ENCODE data around the gene GABBR2. TPM values are rescaled to one million over a fixed set of nuclear protein-coding genes. Genes with fewer than 3 reads are reported as not detected.
A peak's percentile ranks its signal among the peaks of the same experiment; 100 is the strongest.

Gene GABBR2
- total RNA-seq, 1 experiment from 2014 or later: 0.33 TPM

GRCh38 chr9:98719055-98719454, 10.3 kb upstream of the GABBR2 start:
- intact Hi-C loops (cut with micrococcal nuclease; ENCODE audit: unreplicated experiment): no loop called here

DNA sequence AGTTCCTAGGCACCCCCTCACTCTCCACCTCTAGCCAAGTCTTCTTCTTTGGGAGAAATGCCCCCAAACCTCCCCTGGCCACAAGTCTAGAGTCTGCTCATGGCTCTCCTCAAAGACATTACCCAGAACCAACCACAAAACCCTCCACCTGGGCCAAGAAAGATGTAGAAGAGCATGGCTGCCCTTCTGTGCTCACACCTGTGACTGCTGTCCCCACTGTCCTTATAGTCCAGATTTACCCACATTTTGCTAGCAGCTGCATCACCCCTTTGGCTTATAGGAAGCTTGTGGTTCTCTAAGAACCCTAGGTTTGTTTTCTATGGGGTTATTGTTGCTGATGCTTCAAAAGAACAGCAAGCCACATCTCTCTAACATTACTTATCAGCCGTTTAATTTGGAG, 6.1 kb upstream of the GABBR2 start:
- H3K4me3 Mint-ChIP-seq (ENCODE audit: low read depth, unreplicated experiment): no peak overlapping the region
- CTCF ChIA-PET: no interaction called here
- no TSS peak for BruUV-seq (replicated peaks)
- H3K27ac Mint-ChIP-seq (ENCODE audit: unreplicated experiment): no peak overlapping the region
- H3K27me3 Mint-ChIP-seq (ENCODE audit: unreplicated experiment): peaks cover 69% of the 10 kb centered on the region
- H3K9me3 Mint-ChIP-seq (ENCODE audit: low read depth, unreplicated experiment): no peaks in the 10 kb centered on the region
- no peak for DNase-seq
- intact Hi-C loops (cut with micrococcal nuclease; ENCODE audit: unreplicated experiment): no loop called here
- no peak for TF ChIP-seq CTCF (IDR thresholded peaks at IDR 0.05; ENCODE audit: unreplicated experiment)
- no peaks in the 10 kb centered on the region for H3K4me1 Mint-ChIP-seq (ENCODE audit: low read depth, unreplicated experiment)
- no peaks in the 10 kb centered on the region for H3K36me3 Mint-ChIP-seq (ENCODE audit: insufficient read depth, unreplicated experiment)

More at GRCh38 chr9:98719055-98719454, 10.3 kb upstream of the GABBR2 start:
- Mint-ChIP-seq H3K27me3 (ENCODE audit: unreplicated experiment) (peaks cover 79% of the 10 kb centered on the region), H3K27ac (ENCODE audit: unreplicated experiment) (no peak overlapping the region), H3K36me3 (ENCODE audit: insufficient read depth, unreplicated experiment) (no peaks in the 10 kb centered on the region), H3K9me3 (ENCODE audit: low read depth, unreplicated experiment) (no peaks in the 10 kb centered on the region), H3K4me3 (ENCODE audit: low read depth, unreplicated experiment) (no peak overlapping the region), H3K4me1 (ENCODE audit: low read depth, unreplicated experiment) (no peaks in the 10 kb centered on the region)
- BruUV-seq (replicated peaks): no TSS peak
- no peak for DNase-seq
- CTCF ChIA-PET: no interaction called here
- TF ChIP-seq CTCF (IDR thresholded peaks at IDR 0.05; ENCODE audit: unreplicated experiment): no peak

- CTCF ChIA-PET: no interaction called here
Measured at GRCh38 chr9:98712987-98713386, 4.3 kb upstream of the GABBR2 start.

GRCh38 chr9:98709968-98710965, 1.5 kb upstream of the GABBR2 start:
- no peak for TF ChIP-seq CTCF (IDR thresholded peaks at IDR 0.05; ENCODE audit: unreplicated experiment)
- CTCF ChIA-PET: no interaction called here
- no peaks in the 10 kb centered on the region for H3K9me3 Mint-ChIP-seq (ENCODE audit: low read depth, unreplicated experiment)
- H3K36me3 Mint-ChIP-seq (ENCODE audit: insufficient read depth, unreplicated experiment): no peaks in the 10 kb centered on the region
- no peaks in the 10 kb centered on the region for H3K4me1 Mint-ChIP-seq (ENCODE audit: low read depth, unreplicated experiment)
- H3K4me3 Mint-ChIP-seq (ENCODE audit: low read depth, unreplicated experiment): peak overlapping the region; percentile 43
- H3K27ac Mint-ChIP-seq (ENCODE audit: unreplicated experiment): no peak overlapping the region
- no TSS peak for BruUV-seq (replicated peaks)
- intact Hi-C loops (cut with micrococcal nuclease; ENCODE audit: unreplicated experiment): loop anchor here (10.0 kb wide), 2 partner anchors 135 to 395 kb away; no protein-coding TSS in a partner anchor
- peak; percentile 10 for DNase-seq
- peaks cover 82% of the 10 kb centered on the region for H3K27me3 Mint-ChIP-seq (ENCODE audit: unreplicated experiment)

More at GRCh38 chr9:98712987-98713386, 4.3 kb upstream of the GABBR2 start:
- intact Hi-C loops (cut with micrococcal nuclease; ENCODE audit: unreplicated experiment): no loop called here
- no peak for DNase-seq
- Mint-ChIP-seq H3K27ac (ENCODE audit: unreplicated experiment) (no peak overlapping the region), H3K9me3 (ENCODE audit: low read depth, unreplicated experiment) (no peaks in the 10 kb centered on the region), H3K4me1 (ENCODE audit: low read depth, unreplicated experiment) (no peaks in the 10 kb centered on the region), H3K27me3 (ENCODE audit: unreplicated experiment) (peaks cover 80% of the 10 kb centered on the region), H3K4me3 (ENCODE audit: low read depth, unreplicated experiment) (no peak overlapping the region), H3K36me3 (ENCODE audit: insufficient read depth, unreplicated experiment) (no peaks in the 10 kb centered on the region)
- TF ChIP-seq CTCF (IDR thresholded peaks at IDR 0.05; ENCODE audit: unreplicated experiment): no peak
- no TSS peak for BruUV-seq (replicated peaks)
